GM18858 (cell line): ENCODE data around the gene DEGS1.

ENCODE experiments used
- ATAC-seq: cut with Tn5 transposase; IDR thresholded peaks from one replicate; pipeline ENCODE4 v1.9.1; 2021; ENCODE audit not compliant: unreplicated experiment

Gene DEGS1

DNA sequence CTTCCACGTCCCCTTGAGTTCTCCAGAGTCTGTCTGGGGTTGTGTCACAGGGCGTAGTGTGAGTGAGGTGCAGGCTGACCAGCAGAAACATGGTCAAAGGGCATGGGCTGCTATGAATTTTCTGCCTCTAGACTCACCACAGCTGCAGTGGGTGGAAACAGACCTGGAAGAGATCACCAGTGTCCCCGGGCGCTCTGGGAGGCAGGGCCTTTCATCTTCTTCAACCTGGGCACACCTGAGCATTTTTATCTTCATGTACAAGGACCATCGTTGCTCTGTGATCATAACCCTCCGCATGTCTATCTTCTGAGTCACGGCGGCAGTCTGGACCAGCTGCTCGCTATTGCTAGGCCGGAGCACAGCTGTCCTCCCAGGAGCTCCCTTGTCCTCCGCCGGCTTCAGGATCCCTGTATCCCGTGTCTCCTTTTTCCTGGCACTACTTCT lies 29.6 kb downstream of the DEGS1 start:
- ATAC-seq = no peak

- ATAC-seq = no peak
Observed at GRCh38 chr1:224213438-224214119, 30.5 kb downstream of the DEGS1 start.

GRCh38 chr1:224216382-224216781 lies 33.3 kb downstream of the DEGS1 start:
- ATAC-seq = no peak

DNA sequence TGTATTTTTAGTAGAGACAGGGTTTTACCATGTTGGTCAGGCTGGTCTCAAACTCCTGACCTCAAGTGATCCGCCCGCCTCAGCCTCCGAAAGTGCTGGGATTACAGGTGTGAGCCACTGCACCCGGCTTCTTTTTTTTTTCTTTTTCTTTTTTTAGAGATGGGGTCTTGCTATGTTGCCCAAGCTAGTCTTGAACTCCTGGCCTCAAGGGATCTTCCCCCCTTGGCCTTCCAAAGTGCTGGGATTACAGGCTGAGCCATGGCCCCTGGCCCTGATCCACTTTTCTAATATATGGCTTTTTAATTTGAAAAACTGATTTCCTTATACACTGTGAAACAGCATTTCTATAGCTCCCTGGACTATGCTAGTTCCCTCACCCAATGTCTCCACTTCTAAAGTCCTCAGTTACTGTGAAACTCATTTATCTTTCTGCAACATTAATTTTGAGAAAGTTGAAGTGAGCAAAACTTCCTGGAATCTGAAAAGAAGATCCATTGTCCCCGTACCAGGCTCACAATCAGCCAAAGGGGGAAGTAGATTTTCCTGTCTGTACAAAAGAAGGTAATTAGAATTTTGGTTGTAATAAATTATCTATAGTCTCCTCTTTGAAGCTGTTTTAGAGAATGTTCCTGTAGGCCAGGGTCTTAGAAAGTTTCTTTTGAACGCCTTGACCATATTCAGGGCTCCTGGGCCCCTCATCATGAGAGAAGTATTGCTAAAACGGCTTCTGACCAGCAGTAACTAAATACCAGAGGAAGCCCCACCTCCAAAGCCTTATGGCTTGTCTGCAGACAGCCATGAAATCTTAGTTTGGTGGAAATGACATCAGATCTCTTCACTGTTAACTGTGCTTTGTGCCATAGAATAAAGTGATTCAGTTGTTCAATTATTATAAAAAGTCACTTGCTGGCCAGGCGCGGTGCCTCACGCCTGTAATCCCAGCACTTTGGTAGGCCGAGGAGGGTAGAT lies 34.9 kb downstream of the DEGS1 start:
- no peak for ATAC-seq

GRCh38 chr1:224219011-224219611 lies 36.1 kb downstream of the DEGS1 start:
- ATAC-seq = no peak

DNA sequence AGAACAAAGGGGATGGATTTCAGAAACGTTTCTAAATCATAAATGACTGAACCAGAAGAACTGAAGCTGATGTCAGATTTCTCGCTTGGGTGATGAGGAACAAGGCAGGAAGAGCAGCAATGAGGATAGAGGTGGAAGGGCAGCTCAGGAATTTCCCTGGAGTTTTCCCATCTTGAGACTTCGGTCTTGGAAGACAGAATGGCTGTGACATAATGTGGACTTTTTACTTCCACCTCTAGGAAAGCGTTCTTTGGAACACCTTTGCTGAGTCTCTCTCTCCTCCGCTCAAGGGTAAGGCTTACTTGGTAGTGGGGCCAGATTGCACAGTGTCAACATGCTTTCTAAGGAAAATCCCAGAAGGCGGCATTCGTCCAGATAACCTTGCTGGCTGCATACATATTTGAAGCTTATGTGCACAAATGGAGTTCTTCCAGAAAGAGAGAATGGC lies 36.6 kb downstream of the DEGS1 start:
- ATAC-seq = no peak

GRCh38 chr1:224223819-224224714 lies 41.0 kb downstream of the DEGS1 start:
- ATAC-seq = no peak

DNA sequence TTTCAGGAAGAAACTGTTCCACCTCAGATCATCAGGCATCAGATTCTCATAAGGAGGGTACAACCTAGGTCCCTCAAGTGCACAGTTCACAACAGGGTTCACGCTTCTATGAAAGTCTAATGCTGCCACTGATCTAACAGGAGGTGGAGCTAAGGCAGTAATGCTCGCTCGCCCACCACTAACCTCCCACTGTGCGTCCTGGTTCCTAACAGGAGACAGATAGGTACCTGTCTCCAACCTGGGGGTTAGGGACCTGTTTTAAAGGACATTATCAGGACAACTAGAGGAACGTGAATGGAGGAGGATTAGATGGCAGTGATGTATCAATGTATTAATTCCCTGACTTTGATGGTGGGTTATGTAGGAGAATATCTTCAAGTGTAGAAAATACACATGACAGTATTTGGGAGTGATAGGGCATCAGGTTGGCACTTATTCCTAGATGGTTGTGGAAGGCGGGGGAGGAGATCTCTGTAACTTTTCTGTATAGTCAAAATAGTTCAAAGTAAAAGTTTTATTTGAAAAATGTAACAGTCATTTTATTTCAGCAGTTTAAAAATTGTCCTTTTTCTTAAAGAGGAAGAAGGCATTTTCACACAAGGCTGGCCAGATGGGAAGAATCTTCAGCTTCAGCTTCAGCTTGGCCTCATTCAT lies 43.9 kb downstream of the DEGS1 start:
- no peak for ATAC-seq

DNA sequence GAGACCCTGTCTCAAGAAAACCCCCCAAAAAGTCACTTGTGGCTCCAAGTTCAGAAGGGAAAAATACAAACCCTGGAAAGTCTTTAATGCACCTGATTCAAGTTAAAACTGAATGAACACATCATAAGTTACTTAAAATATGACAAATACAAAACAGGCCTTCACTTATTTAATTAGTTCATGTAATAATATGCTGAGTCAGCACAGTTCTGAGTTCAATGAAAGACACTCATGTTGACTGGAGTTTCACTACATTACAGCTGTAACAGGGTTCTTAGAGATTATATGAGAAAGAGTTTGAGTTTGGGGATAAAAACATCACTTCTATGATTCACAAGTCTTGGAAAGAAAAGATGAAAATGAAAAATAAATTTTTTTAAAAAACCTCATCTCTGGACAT lies 51.0 kb downstream of the DEGS1 start:
- no peak for ATAC-seq

GRCh38 chr1:224235813-224236493 lies 52.9 kb downstream of the DEGS1 start:
- no peak for ATAC-seq

DNA sequence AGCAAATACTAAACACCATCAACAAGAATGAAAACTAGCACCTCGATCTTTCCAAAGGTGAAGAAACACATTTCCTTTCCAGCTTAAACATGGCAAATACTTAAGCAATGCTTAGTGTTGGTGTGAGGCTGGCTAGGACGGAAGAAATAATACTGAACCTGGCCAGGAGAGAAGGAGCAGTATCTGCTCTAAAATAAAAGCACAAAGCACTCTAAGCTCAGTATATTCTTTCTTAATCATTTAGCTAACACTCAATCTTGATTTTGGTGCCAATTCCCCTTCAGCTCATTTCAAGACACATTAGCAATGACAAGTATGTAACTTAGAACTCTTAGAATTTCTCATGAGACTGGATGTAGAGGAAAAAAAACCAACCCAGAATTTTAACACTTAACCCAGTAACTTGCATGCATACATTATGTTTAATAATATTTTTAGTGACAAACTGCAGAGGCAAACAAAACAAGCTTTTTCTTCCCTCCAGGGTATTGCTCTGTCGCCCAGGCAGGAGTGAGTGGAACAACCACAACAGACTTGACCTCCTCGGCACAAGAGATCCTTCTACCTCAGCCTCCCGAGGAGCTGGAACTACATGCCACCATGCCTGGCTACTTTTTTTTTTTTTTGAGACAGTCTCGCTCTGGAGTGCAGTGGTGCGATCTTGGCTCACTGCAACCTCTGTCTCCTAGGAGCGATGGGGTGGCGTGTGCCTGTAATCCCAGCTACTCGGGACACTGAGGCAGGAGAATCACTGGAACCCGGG lies 54.3 kb downstream of the DEGS1 start:
- ATAC-seq = no peak

- no peak for ATAC-seq
Observed at GRCh38 chr1:224238212-224238611, 55.2 kb downstream of the DEGS1 start.

DNA sequence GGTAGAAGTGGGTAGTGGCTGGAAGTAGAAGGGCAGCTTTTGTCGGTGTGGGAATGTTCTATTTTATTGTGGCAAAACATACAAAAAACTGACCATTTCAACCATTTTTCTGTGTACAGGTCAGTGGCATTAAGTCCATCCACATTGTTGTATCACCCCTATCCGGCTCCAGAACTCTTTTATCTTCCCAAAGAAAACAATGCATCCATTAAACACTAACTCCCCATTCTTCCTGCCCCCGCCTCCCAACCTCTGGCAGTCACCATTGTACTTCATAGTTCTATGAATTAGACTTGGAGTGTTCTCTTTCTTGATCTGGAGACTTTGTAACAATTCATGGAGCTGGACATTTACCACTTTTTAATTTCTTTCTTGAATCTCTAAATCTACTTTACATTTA lies 55.7 kb downstream of the DEGS1 start:
- ATAC-seq = no peak
